Naive thymus-derived CD4-positive, alpha-beta T cell (primary cell): ENCODE results near the gene TM4SF1. TPM values are rescaled to one million over a fixed set of nuclear protein-coding genes. Genes with fewer than 3 reads are reported as not detected.
A peak's percentile ranks its signal among the peaks of the same experiment; 100 is the strongest.

ENCODE experiments used
- ATAC-seq: fragments of 150-1000 bp; cut with Tn5 transposase; 2 replicates; pipeline ENCODE4 v1.10.0; 2021; ENCODE audit warnings: mild to moderate bottlenecking, moderate library complexity
- CTCF ChIA-PET: fragments of 350-600 bp; sonication (Branson Sonifier 250); formaldehyde crosslinking; loops from one replicate; lab custom pipeline; 2021; ENCODE audit warnings: antibody characterized with exemption; lab: Charles Lee
- POLR2A ChIA-PET: fragments of 350-600 bp; sonication (Branson Sonifier 250); formaldehyde crosslinking; loops from one replicate; lab custom pipeline; 2021; ENCODE audit warnings: antibody characterized with exemption, inconsistent platforms; lab: Charles Lee
- DNase-seq, 9 donors: peaks; one replicate each; pipeline versions ENCODE4 v3.0.0 to v3.0.0-alpha.2; 2020 to 2022; ENCODE audit warnings: mixed read lengths in 1 of 9
- H3K27ac ChIP-seq: one replicate; pipeline ENCODE4 v1.7.0; 2013; ENCODE audit warnings: mild to moderate bottlenecking, low read depth, low read length, moderate library complexity
- H3K27me3 ChIP-seq, 2 donors: one replicate each; pipeline ENCODE4 v1.7.0; 2013; ENCODE audit warnings: low read length in 2 of 2, mild to moderate bottlenecking in 2 of 2, moderate library complexity in 2 of 2; ENCODE audit not compliant: control insufficient read depth in 2 of 2, insufficient read depth in 2 of 2
- H3K36me3 ChIP-seq, 3 experiments: 1 replicate in 2 of 3; 2 replicates in 1 of 3; pipeline ENCODE4 v1.7.0; 2013; ENCODE audit warnings: low read length in 3 of 3, mild to moderate bottlenecking in 3 of 3, moderate library complexity in 1 of 3; ENCODE audit not compliant: insufficient read depth in 3 of 3, control insufficient read depth in 2 of 3
- H3K4me1 ChIP-seq, 2 donors: one replicate each; pipeline ENCODE4 v1.7.0; 2013; ENCODE audit warnings: low read length in 2 of 2, mild to moderate bottlenecking in 2 of 2, moderate library complexity in 1 of 2; ENCODE audit not compliant: control insufficient read depth in 2 of 2, insufficient read depth in 2 of 2
- H3K4me3 ChIP-seq: 2 replicates; pipeline ENCODE4 v1.7.0; 2013; ENCODE audit warnings: mild to moderate bottlenecking, low read length
- H3K9me3 ChIP-seq, 3 experiments: 1 replicate in 2 of 3; 2 replicates in 1 of 3; pipeline ENCODE4 v1.7.0; 2013; ENCODE audit warnings: low read length in 3 of 3; ENCODE audit not compliant: control insufficient read depth in 2 of 3
- H3K27ac Mint-ChIP-seq, 9 donors: one replicate each; pipeline ENCODE4 v1.8.0; 2020 to 2022; ENCODE audit warnings: mixed read lengths in 9 of 9, mild to moderate bottlenecking in 8 of 9, moderate library complexity in 5 of 9, inconsistent platforms in 2 of 9
- H3K27me3 Mint-ChIP-seq, 5 donors: one replicate each; pipeline ENCODE4 v1.8.0; 2021 to 2022; ENCODE audit warnings: mixed read lengths in 5 of 5, mild to moderate bottlenecking in 1 of 5
- H3K36me3 Mint-ChIP-seq, 5 donors: one replicate each; pipeline ENCODE4 v1.8.0; 2020 to 2022; ENCODE audit warnings: mixed read lengths in 5 of 5, mild to moderate bottlenecking in 3 of 5, inconsistent platforms in 1 of 5
- H3K4me1 Mint-ChIP-seq, 7 donors: one replicate each; pipeline ENCODE4 v1.8.0; 2020 to 2022; ENCODE audit warnings: mixed read lengths in 7 of 7, mild to moderate bottlenecking in 3 of 7, inconsistent platforms in 1 of 7
- H3K4me3 Mint-ChIP-seq, 10 donors: one replicate each; pipeline ENCODE4 v1.8.0; 2020 to 2022; ENCODE audit warnings: mild to moderate bottlenecking in 10 of 10, mixed read lengths in 10 of 10, moderate library complexity in 6 of 10, inconsistent platforms in 2 of 10
- H3K9me3 Mint-ChIP-seq, 11 donors: one replicate each; pipeline ENCODE4 v1.8.0; 2020 to 2022; ENCODE audit warnings: mixed read lengths in 11 of 11, mild to moderate bottlenecking in 4 of 11, inconsistent platforms in 1 of 11, moderate library complexity in 1 of 11
- intact Hi-C, 2 donors: fragments of 100-400 bp; cut with micrococcal nuclease; formaldehyde crosslinking; loops; one replicate each; pipeline ENCODE4 v1.15.1; 2023
- polyA plus RNA-seq, 2 donors: library from polyadenylated mRNA; unstranded; fragments of 300-500 nt; fragmentation: Illumina TruSeq; gene quantifications; one replicate each; pipeline ENCODE4 v1.2.3, GENCODE V29; 2021
- total RNA-seq, 6 experiments: library from RNA in 5 of 6; stranded (reverse) in 5 of 6; gene quantifications; 1 replicate in 5 of 6; 2 replicates in 1 of 6; pipeline ENCODE4 v1.2.3 and lab custom pipeline; 2021 to 2026

Gene TM4SF1
- total and polyA plus RNA-seq, 7 experiments from 2014 or later, result not detected

DNA sequence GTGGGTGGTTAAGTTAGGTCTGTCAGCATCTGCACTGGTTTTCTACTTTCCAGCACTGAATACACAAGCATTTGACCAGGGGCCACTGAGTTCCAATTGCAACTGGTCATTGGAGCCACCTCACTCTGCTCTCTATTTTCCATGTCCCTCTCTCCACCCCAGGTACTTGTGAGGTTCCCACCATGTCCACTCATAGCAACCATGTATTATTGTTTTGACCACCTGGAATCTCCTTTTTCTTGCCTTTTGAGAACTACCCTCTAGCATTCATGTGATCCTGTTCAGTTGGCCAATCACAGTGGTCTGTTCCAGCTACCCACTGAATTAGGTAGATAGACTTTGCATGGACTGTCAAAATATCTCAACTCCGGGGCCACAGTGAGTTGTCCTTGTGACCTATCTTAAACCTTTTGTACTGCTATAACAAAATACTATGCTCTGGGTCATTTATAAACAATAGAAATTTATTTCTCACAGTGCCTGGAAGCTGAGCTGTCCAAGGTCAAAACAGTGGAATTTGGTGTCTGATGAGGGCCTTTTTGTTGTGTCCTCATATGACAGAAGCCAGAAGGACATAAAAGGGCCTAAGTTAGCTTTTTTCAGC lies 23.8 kb downstream of the TM4SF1 start:
- H3K27ac Mint-ChIP-seq, result no peak overlapping the region
- H3K9me3 Mint-ChIP-seq, result peaks cover 0 to 2% (median 0%) of the 10 kb centered on the region in 11 donors
- no peaks in the 10 kb centered on the region for H3K4me1 ChIP-seq
- POLR2A ChIA-PET, result no interaction called here
- CTCF ChIA-PET, result no interaction called here
- no peak for ATAC-seq
- intact Hi-C loops, result loop anchor here in 1 of 2 donors (5.0 to 10.0 kb wide), 2 partner anchors 131 to 231 kb away; no protein-coding TSS in a partner anchor
- no peak overlapping the region for H3K4me3 ChIP-seq
- H3K27me3 Mint-ChIP-seq, result peaks cover 22 to 35% (median 26%) of the 10 kb centered on the region in 5 donors
- no peaks in the 10 kb centered on the region for H3K36me3 ChIP-seq
- H3K27ac ChIP-seq, result no peak overlapping the region
- H3K4me1 Mint-ChIP-seq, result no peaks in the 10 kb centered on the region
- H3K36me3 Mint-ChIP-seq, result no peaks in the 10 kb centered on the region
- H3K4me3 Mint-ChIP-seq, result no peak overlapping the region
- no peaks in the 10 kb centered on the region for H3K9me3 ChIP-seq
- no peaks in the 10 kb centered on the region for H3K27me3 ChIP-seq
- no peak for DNase-seq

GRCh38 chr3:149352556-149352955 lies 24.9 kb downstream of the TM4SF1 start:
- H3K27ac ChIP-seq, result no peak overlapping the region
- intact Hi-C loops, result loop anchor here in 1 of 2 donors (5.0 to 10.0 kb wide), 2 partner anchors 132 to 230 kb away; no protein-coding TSS in a partner anchor
- H3K27me3 ChIP-seq, result no peaks in the 10 kb centered on the region
- Mint-ChIP-seq H3K4me3 (no peak overlapping the region), H3K4me1 (no peaks in the 10 kb centered on the region), H3K27me3 (peaks cover 22 to 33% (median 29%) of the 10 kb centered on the region in 5 donors), H3K36me3 (no peaks in the 10 kb centered on the region), H3K27ac (no peak overlapping the region), H3K9me3 (peaks cover 0 to 2% (median 0%) of the 10 kb centered on the region in 11 donors)
- H3K4me3 ChIP-seq, result no peak overlapping the region
- H3K4me1 ChIP-seq, result no peaks in the 10 kb centered on the region
- no peaks in the 10 kb centered on the region for H3K9me3 ChIP-seq
- peak; percentile 83 for ATAC-seq
- POLR2A ChIA-PET, result no interaction called here
- peak in 3 of 9 donors; percentile 3 to 28 (median 4) for DNase-seq
- no peaks in the 10 kb centered on the region for H3K36me3 ChIP-seq
- CTCF ChIA-PET, result no interaction called here

GRCh38 chr3:149343951-149344350 lies 33.5 kb downstream of the TM4SF1 start:
- H3K9me3 ChIP-seq, result no peaks in the 10 kb centered on the region
- H3K36me3 ChIP-seq, result no peaks in the 10 kb centered on the region
- H3K4me3 Mint-ChIP-seq, result no peak overlapping the region
- peaks cover 25 to 47% (median 41%) of the 10 kb centered on the region in 5 donors for H3K27me3 Mint-ChIP-seq
- no peak overlapping the region for H3K4me3 ChIP-seq
- POLR2A ChIA-PET, result no interaction called here
- peaks cover 0 to 3% (median 0%) of the 10 kb centered on the region in 11 donors for H3K9me3 Mint-ChIP-seq
- peaks cover 0 to 3% (median 0%) of the 10 kb centered on the region in 7 donors for H3K4me1 Mint-ChIP-seq
- no peak overlapping the region for H3K27ac Mint-ChIP-seq
- CTCF ChIA-PET, result no interaction called here
- no peak for ATAC-seq
- intact Hi-C loops, result no loop called here
- no peaks in the 10 kb centered on the region for H3K4me1 ChIP-seq
- H3K27ac ChIP-seq, result no peak overlapping the region
- peak in 1 of 9 donors; percentile 3 for DNase-seq
- no peaks in the 10 kb centered on the region for H3K36me3 Mint-ChIP-seq
- no peaks in the 10 kb centered on the region for H3K27me3 ChIP-seq

GRCh38 chr3:149342413-149343380 lies 34.8 kb downstream of the TM4SF1 start:
- CTCF ChIA-PET, result no interaction called here
- no peaks in the 10 kb centered on the region for H3K4me1 ChIP-seq
- intact Hi-C loops, result no loop called here

GRCh38 chr3:149340310-149340933 lies 37.0 kb downstream of the TM4SF1 start:
- Mint-ChIP-seq H3K27me3 (peaks cover 19 to 30% (median 23%) of the 10 kb centered on the region in 5 donors), H3K36me3 (no peaks in the 10 kb centered on the region), H3K9me3 (peaks cover 0 to 3% (median 0%) of the 10 kb centered on the region in 11 donors), H3K4me1 (peaks cover 0 to 3% (median 0%) of the 10 kb centered on the region in 7 donors), H3K27ac (no peak overlapping the region), H3K4me3 (no peak overlapping the region)
- no peak overlapping the region for H3K4me3 ChIP-seq
- POLR2A ChIA-PET, result no interaction called here
- no peak for ATAC-seq
- H3K9me3 ChIP-seq, result no peaks in the 10 kb centered on the region
- no peaks in the 10 kb centered on the region for H3K4me1 ChIP-seq
- no peak overlapping the region for H3K27ac ChIP-seq
- intact Hi-C loops, result no loop called here
- no peak for DNase-seq
- H3K27me3 ChIP-seq, result no peaks in the 10 kb centered on the region
- CTCF ChIA-PET, result no interaction called here
- H3K36me3 ChIP-seq, result no peaks in the 10 kb centered on the region

More at GRCh38 chr3:149342413-149343380, 34.8 kb downstream of the TM4SF1 start:
- Mint-ChIP-seq H3K4me1 (peaks cover 0 to 3% (median 0%) of the 10 kb centered on the region in 7 donors), H3K9me3 (peaks cover 0 to 3% (median 0%) of the 10 kb centered on the region in 11 donors), H3K4me3 (no peak overlapping the region), H3K27ac (no peak overlapping the region), H3K27me3 (peaks cover 23 to 40% (median 34%) of the 10 kb centered on the region in 5 donors), H3K36me3 (no peaks in the 10 kb centered on the region)
- POLR2A ChIA-PET, result no interaction called here
- no peak overlapping the region for H3K27ac ChIP-seq
- H3K36me3 ChIP-seq, result no peaks in the 10 kb centered on the region
- ATAC-seq (peak; percentile 76), DNase-seq (no peak)
- H3K4me3 ChIP-seq, result no peak overlapping the region
- no peaks in the 10 kb centered on the region for H3K27me3 ChIP-seq
- no peaks in the 10 kb centered on the region for H3K9me3 ChIP-seq

GRCh38 chr3:149339931-149340309 lies 37.5 kb downstream of the TM4SF1 start:
- POLR2A ChIA-PET, result no interaction called here
- ATAC-seq (peak; percentile 54), DNase-seq (no peak)
- Histone ChIP-seq H3K36me3 (no peaks in the 10 kb centered on the region), H3K4me1 (no peaks in the 10 kb centered on the region), H3K27me3 (no peaks in the 10 kb centered on the region), H3K9me3 (no peaks in the 10 kb centered on the region), H3K4me3 (no peak overlapping the region), H3K27ac (no peak overlapping the region)
- intact Hi-C loops, result no loop called here
- CTCF ChIA-PET, result no interaction called here
- Mint-ChIP-seq H3K9me3 (peaks cover 0 to 3% (median 0%) of the 10 kb centered on the region in 11 donors), H3K27ac (no peak overlapping the region), H3K4me1 (peaks cover 0 to 3% (median 0%) of the 10 kb centered on the region in 7 donors), H3K27me3 (peaks cover 16 to 25% (median 23%) of the 10 kb centered on the region in 5 donors), H3K36me3 (no peaks in the 10 kb centered on the region), H3K4me3 (no peak overlapping the region)
